Measurements from ENCODE around the gene PROCA1. TPM values are rescaled to one million over a fixed set of nuclear protein-coding genes. Genes with fewer than 3 reads are reported as not detected.
A peak's percentile ranks its signal among the peaks of the same experiment; 100 is the strongest.

PROCA1 gene
- total and polyA plus RNA-seq, 2 of the 8 experiments (the other 6 are each of a cell fraction or from before 2014, with no cell fraction given) = 21.2 to 26.3 TPM

DNA sequence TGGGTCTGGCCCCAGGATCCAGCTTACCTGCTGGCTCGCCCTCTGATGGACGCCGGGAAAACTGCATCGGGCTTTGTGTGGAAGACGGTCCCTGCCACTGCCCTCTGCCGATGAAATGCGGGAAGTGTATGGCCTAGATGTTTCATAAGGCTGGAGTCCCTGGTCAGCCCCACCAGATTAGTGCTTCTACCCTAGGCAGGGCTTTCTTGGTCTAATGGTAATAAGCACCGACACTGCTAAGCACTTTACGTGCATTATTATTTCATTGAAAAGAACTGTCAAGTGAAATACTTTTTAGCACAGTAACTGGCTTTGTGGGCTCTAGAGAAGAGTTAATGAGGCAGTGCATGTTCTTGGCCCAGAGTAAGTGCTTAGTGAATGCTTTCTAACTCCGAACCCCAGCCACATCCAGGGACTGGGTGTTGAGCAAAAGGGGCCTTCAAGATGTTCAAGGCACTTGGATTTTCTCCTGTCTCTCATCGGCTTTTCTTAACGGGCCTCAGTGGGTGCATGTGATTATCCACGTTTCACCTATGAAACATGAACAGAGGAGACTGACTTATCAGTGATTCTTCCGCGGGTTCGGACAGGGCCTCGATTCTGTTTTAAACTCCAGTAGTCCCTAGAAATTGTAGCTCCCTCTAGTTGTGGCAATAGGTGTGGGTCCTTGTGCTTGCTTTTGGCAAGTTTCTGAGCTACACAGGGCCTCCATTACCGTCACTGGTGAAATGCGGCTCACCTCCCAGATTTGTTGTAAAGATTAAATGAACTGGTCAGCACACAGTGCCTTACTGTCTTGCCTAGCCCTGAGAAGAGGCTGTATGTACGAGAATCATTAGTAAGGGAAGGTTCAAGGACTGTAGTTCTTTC, 38.7 kb upstream of the PROCA1 start:
- 53% methylated on average over 20 of the region's 20 CpGs; no CpG with 5 or more reads in 1 of the 2 experiments for WGBS, 2 experiments (ENCODE audit: extremely low coverage in 1 of 2, insufficient coverage in 1 of 2, insufficient read length in 1 of 2, insufficient replicate concordance in 2 of 2, low coverage in 1 of 2, low lambda C conversion rate in 2 of 2, missing lambda C conversion rate in 1 of 2)
- peaks cover 14% of the 10 kb centered on the region for H3K79me1 ChIP-seq (ENCODE audit: low read depth, low read length)
- no peak overlapping the region for H2BK12ac ChIP-seq (ENCODE audit: low read depth, low read length)
- H3K14ac ChIP-seq (ENCODE audit: insufficient read length) = no peak overlapping the region
- no peak overlapping the region for H2BK120ac ChIP-seq (replicated peaks; ENCODE audit: low read depth, low read length)
- H4K5ac ChIP-seq (ENCODE audit: insufficient read length, low read depth, low read length) = no peak overlapping the region
- H3K27me3 ChIP-seq (replicated peaks in 1 of 4; ENCODE audit: control insufficient read depth in 3 of 4, extremely low read depth in 1 of 4, insufficient read depth in 3 of 4, low read length in 3 of 4) = no peaks in the 10 kb centered on the region
- peaks cover 29 to 56% (median 32%) of the 10 kb centered on the region in 4 experiments for H3K36me3 ChIP-seq (ENCODE audit: control insufficient read depth in 2 of 4, insufficient read depth in 4 of 4, low read length in 3 of 4)
- DNase-seq (ENCODE audit: low read depth in 1 of 2, low spot score in 2 of 2) (peak in 1 of 2 experiments; percentile 96), FAIRE-seq (no peak)
- H3K56ac ChIP-seq (replicated peaks; ENCODE audit: insufficient read length, low read depth, low read length) = no peak overlapping the region
- H3K4ac ChIP-seq (replicated peaks; ENCODE audit: insufficient read length, low read depth, low read length) = no peak overlapping the region
- H2AFZ ChIP-seq (ENCODE audit: low read length) = no peak overlapping the region
- H2BK15ac ChIP-seq (ENCODE audit: low read length) = no peak overlapping the region
- no peak overlapping the region for H3K4me2 ChIP-seq (ENCODE audit: insufficient read depth in 1 of 2, low read depth in 2 of 2, low read length in 2 of 2)
- CTCF ChIA-PET (ENCODE audit: partially characterized antibody) = interaction anchor here (0.6 to 11.7 kb wide), 39 partner anchors 7 to 218 kb away, joined by 3 to 316 read pairs (median 4); partner anchors contain the start of genes FLOT2, NEK8, RPL23A and TLCD1
- H4K8ac ChIP-seq (ENCODE audit: extremely low read depth, insufficient read depth, low read length) = no peak overlapping the region
- peaks cover 0 to 30% (median 24%) of the 10 kb centered on the region in 4 experiments; a peak in 6 of 7 replicates for H3K4me1 ChIP-seq (replicated peaks in 1 of 4; ENCODE audit: control insufficient read depth in 3 of 4, insufficient read depth in 4 of 4, low read length in 3 of 4)
- POLR2A ChIA-PET (ENCODE audit: partially characterized antibody) = interaction anchor here (0.6 to 15.3 kb wide), 23 partner anchors 7 to 199 kb away, joined by 3 to 813 read pairs (median 4); partner anchors contain the start of genes FAM222B, NEK8, PROCA1 and RAB34
- H3K9me3 ChIP-seq (ENCODE audit: insufficient read depth in 2 of 2, low read depth in 1 of 2, low read length in 1 of 2) = no peaks in the 10 kb centered on the region
- H4K20me1 ChIP-seq (replicated peaks in 1 of 2; ENCODE audit: control insufficient read depth in 1 of 2, insufficient read depth in 2 of 2, low read length in 2 of 2) = peaks cover 30 to 34% of the 10 kb centered on the region in 2 experiments
- no peak overlapping the region for H2BK20ac ChIP-seq (ENCODE audit: low read length)
- H2AK5ac ChIP-seq (ENCODE audit: low read depth, low read length) = no peak overlapping the region
- H3K23me2 ChIP-seq (ENCODE audit: low read depth, low read length) = peaks cover 10% of the 10 kb centered on the region
- peaks cover 11 to 32% of the 10 kb centered on the region in 2 experiments; a peak in 3 of 4 replicates for H3K79me2 ChIP-seq (ENCODE audit: control insufficient read depth in 1 of 2, insufficient read depth in 2 of 2, low read length in 2 of 2)
- H3K23ac ChIP-seq (ENCODE audit: insufficient read length) = no peak overlapping the region
- H3K18ac ChIP-seq (ENCODE audit: extremely low read depth, low read length) = no peak overlapping the region
- no peak overlapping the region for H3K27ac ChIP-seq (ENCODE audit: low read depth, low read length)
- H3K9ac ChIP-seq (replicated peaks in 1 of 4; ENCODE audit: extremely low read depth in 1 of 4, low read depth in 3 of 4, low read length in 3 of 4) = no peak overlapping the region
- no peak overlapping the region for H4K91ac ChIP-seq (replicated peaks; ENCODE audit: insufficient read length, low read length)
- no peak overlapping the region for H3K4me3 ChIP-seq (ENCODE audit: extremely low read depth in 1 of 4, insufficient read depth in 2 of 4, low read depth in 3 of 4, low read length in 4 of 4)
- H2BK5ac ChIP-seq (ENCODE audit: low read depth, low read length) = no peak overlapping the region
- TF ChIP-seq ASH2L (IDR thresholded peaks at IDR 0.05; ENCODE audit: low read length) (no peak), SUZ12 (IDR thresholded peaks at IDR 0.05; ENCODE audit: low read length) (no peak), RNF2 (IDR thresholded peaks at IDR 0.05; ENCODE audit: borderline replicate concordance, low read depth, low read length, missing control alignments, poor library complexity, severe bottlenecking) (no peak), SIX5 (IDR thresholded peaks at IDR 0.05; ENCODE audit: low read depth, low read length) (no peak), POLR2AphosphoS5 (IDR thresholded peaks at IDR 0.05; ENCODE audit: low read depth, low read length) (peak; percentile 80), JUN (IDR thresholded peaks at IDR 0.05; ENCODE audit: low read depth, low read length) (no peak), SP2 (IDR thresholded peaks at IDR 0.05; ENCODE audit: low read length) (no peak), BACH1 (IDR thresholded peaks at IDR 0.05; ENCODE audit: low read length) (no peak), TAF7 (optimal IDR thresholded peaks at IDR 0.05; ENCODE audit: borderline replicate concordance, low read depth, low read length) (peak; percentile 47), CEBPB (IDR thresholded peaks at IDR 0.05; ENCODE audit: low read depth, low read length) (no peak)
- TF ChIP-seq, protein P1, sequence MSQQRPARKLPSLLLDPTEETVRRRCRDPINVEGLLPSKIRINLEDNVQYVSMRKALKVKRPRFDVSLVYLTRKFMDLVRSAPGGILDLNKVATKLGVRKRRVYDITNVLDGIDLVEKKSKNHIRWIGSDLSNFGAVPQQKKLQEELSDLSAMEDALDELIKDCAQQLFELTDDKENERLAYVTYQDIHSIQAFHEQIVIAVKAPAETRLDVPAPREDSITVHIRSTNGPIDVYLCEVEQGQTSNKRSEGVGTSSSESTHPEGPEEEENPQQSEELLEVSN (IDR thresholded peaks at IDR 0.05) = no peak
